HEK293T (cell line): ENCODE results near the gene WDR54.

ENCODE experiments used
- FOXA1 ChIP-seq: fragments of 450-650 bp; IDR thresholded peaks from 2 replicates; pipeline ENCODE4 v1.6.1; 2016; ENCODE audit warnings: mild to moderate bottlenecking
- SUZ12 ChIP-seq: fragments of 450-650 bp; IDR thresholded peaks from 2 replicates; pipeline ENCODE4 v1.6.1; 2016; ENCODE audit warnings: mild to moderate bottlenecking

GRCh38 chr2:74450570-74451190 is 29.1 kb downstream of the WDR54 start:
- TF ChIP-seq SUZ12 (no peak), FOXA1 (no peak)
